SK-N-MC (cell line): ENCODE data around the gene FEZ2.

ENCODE experiments used
- EZH2 ChIP-seq: fragments of 200-600 bp; sonication (generic); IDR thresholded peaks from one replicate; pipeline ENCODE4 v1.6.1; 2017; ENCODE audit warnings: antibody characterized with exemption
- FOXP2 ChIP-seq: optimal IDR thresholded peaks from 2 replicates; pipeline ENCODE3; 2011; ENCODE audit warnings: mild to moderate bottlenecking, moderate library complexity; ENCODE audit not compliant: insufficient read depth; ENCODE audit errors: extremely low read length, control extremely low read depth
- POLR2AphosphoS5 ChIP-seq: IDR thresholded peaks from 2 replicates; pipeline ENCODE4 v1.6.1; 2012; ENCODE audit warnings: mild to moderate bottlenecking, low read depth, low read length, borderline replicate concordance

GRCh38 chr2:36582951-36583350 is 15.0 kb downstream of the FEZ2 start:
- TF ChIP-seq POLR2AphosphoS5 (no peak), EZH2 (no peak), FOXP2 (no peak)
